GM10266 (cell line): ENCODE results near the gene ENKUR.

Experiments used
- DNase-seq: peaks from one replicate; pipeline ENCODE4 v3.0.0; 2012; ENCODE audit errors: extremely low spot score
- CTCF ChIP-seq: IDR thresholded peaks from 2 replicates; pipeline ENCODE4 v1.5.1; 2012; ENCODE audit warnings: mild to moderate bottlenecking, low read depth; ENCODE audit not compliant: control insufficient read depth, insufficient read depth; ENCODE audit errors: missing control alignments

The ENKUR gene

GRCh38 chr10:24998044-24998443, 17.9 kb downstream of the ENKUR start:
- DNase-seq = no peak
- no peak for TF ChIP-seq CTCF

GRCh38 chr10:24995072-24995471, 20.9 kb downstream of the ENKUR start:
- no peak for TF ChIP-seq CTCF
- DNase-seq = no peak

- TF ChIP-seq CTCF = no peak
- DNase-seq = no peak
These were observed 22.6 kb downstream of the ENKUR start for GRCh38 chr10:24993237-24993958.

GRCh38 chr10:24992512-24993133, 23.3 kb downstream of the ENKUR start:
- TF ChIP-seq CTCF = no peak
- DNase-seq = no peak

GRCh38 chr10:24991298-24991697, 24.7 kb downstream of the ENKUR start:
- no peak for DNase-seq
- TF ChIP-seq CTCF = no peak

- no peak for TF ChIP-seq CTCF
- DNase-seq = no peak
These were observed 26.1 kb downstream of the ENKUR start for GRCh38 chr10:24989867-24990266.
